Fibroblast of pulmonary artery (primary cell): ENCODE results near the gene CELF4.

ENCODE experiments used
- DNase-seq: peaks from one replicate; pipeline ENCODE4 v3.0.0-alpha.2; 2010; ENCODE audit warnings: low read depth
- H3K4me3 ChIP-seq: replicated peaks from 2 replicates; pipeline ENCODE4 v1.5.1; 2011; ENCODE audit warnings: low read depth, mild to moderate bottlenecking, control low read depth, low read length, moderate library complexity
- CTCF ChIP-seq: IDR thresholded peaks from 2 replicates; pipeline ENCODE4 v1.5.1; 2011; ENCODE audit warnings: mild to moderate bottlenecking, control low read depth, low read length, inconsistent platforms; ENCODE audit errors: missing control alignments

Gene CELF4

GRCh38 chr18:37435996-37436395, 129.6 kb downstream of the CELF4 start:
- no peak overlapping the region for H3K4me3 ChIP-seq
- no peak for DNase-seq
- no peak for TF ChIP-seq CTCF

- DNase-seq, result no peak
- no peak overlapping the region for H3K4me3 ChIP-seq
- TF ChIP-seq CTCF, result no peak
These were observed 130.3 kb downstream of the CELF4 start for GRCh38 chr18:37435150-37435867.

GRCh38 chr18:37434161-37434860, 131.3 kb downstream of the CELF4 start:
- TF ChIP-seq CTCF, result no peak
- no peak for DNase-seq
- no peak overlapping the region for H3K4me3 ChIP-seq

GRCh38 chr18:37432436-37433195, 133.0 kb downstream of the CELF4 start:
- no peak for DNase-seq
- H3K4me3 ChIP-seq, result no peak overlapping the region
- TF ChIP-seq CTCF, result no peak

GRCh38 chr18:37430357-37431076, 135.1 kb downstream of the CELF4 start:
- no peak for TF ChIP-seq CTCF
- no peak overlapping the region for H3K4me3 ChIP-seq
- DNase-seq, result no peak

GRCh38 chr18:37429791-37430190, 135.8 kb downstream of the CELF4 start:
- no peak for TF ChIP-seq CTCF
- DNase-seq, result no peak
- no peak overlapping the region for H3K4me3 ChIP-seq
